ENCODE results near the gene SNX25.

SNX25 gene

DNA sequence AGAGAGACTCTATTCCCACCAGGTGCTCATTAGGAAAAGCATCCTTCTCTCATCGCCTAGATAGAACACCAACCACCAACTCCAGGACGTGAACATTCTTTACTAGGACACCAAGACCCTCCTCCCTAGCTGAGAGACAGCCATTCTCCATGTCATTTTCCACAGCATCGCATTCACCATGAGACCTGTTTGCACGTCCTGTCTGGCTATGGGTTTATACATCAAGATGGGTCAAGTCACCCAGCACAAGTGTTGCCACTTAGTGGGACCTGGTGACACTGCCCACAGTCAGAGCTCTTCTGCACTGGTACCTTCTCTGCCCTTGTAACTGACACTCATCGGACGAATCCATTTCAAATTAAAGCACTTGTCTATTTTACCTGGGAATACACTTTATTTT, 168.9 kb downstream of the SNX25 start:
- no peak for DNase-seq (ENCODE audit: low read depth in 2 of 2)

DNA sequence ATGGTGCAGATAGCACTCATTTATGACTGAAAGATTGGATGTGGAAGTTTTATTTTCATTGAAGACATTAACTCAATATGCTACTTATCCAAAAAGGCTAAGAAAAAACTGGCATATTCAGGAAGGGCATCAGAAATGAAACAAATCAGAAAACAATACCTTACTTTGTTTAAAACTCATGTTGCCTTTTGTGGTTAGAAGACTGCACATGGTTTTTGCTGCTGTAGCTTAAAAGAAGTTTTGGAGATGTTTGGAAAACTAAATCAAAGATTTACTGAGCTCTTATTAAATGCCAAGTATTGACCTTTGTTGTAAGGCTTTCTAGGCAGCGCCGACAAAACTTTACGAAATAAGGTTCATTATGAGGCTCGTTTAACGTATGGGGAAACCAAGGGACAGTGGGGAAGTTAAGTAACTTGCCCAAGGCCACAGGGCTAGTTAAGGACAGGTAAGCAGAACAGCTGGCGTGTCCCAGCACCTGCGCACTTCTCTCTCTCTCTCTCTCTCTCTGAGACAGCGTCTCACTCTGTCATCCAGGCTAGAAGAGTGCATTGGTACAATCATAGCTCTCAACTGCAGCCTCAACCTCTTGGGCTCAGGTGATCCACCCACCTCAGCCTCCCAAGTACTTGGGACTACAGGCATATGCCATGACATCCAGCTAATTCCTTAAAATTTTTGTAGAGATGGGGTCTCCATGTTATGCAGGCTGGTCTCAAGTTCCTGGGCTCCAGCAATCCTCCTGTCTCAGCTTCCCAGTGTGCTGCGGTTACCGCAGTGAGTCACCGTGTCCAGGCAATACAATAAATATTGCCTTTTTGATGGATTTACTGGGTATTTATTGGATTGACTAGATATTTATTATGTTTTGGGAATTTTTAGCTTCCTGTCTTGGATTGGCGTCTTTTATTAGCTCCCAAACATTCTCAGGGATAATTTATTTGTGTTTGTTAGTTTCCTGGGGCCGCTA, 170.2 kb downstream of the SNX25 start:
- DNase-seq (ENCODE audit: low read depth in 2 of 2) = no peak

DNA sequence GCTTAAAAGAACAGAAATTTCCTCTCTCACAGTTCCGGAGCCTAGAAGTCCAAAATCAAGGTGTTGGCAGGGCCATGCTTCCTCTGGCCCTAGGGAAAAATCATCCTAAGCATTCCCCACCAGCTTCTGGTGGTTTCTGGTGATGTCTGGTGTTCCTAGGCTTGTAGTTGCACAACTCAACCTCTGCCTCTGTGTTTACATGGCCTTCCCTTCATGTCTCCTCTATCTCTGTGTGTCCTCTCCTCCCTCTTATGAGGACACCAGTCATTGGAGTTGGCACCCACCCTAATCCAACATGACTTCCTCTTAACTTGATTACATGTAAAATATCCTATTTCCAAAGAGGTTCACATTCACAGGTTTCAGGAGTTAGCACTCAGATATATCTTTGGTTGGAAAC, 170.9 kb downstream of the SNX25 start:
- DNase-seq (ENCODE audit: low read depth in 2 of 2) = no peak

DNA sequence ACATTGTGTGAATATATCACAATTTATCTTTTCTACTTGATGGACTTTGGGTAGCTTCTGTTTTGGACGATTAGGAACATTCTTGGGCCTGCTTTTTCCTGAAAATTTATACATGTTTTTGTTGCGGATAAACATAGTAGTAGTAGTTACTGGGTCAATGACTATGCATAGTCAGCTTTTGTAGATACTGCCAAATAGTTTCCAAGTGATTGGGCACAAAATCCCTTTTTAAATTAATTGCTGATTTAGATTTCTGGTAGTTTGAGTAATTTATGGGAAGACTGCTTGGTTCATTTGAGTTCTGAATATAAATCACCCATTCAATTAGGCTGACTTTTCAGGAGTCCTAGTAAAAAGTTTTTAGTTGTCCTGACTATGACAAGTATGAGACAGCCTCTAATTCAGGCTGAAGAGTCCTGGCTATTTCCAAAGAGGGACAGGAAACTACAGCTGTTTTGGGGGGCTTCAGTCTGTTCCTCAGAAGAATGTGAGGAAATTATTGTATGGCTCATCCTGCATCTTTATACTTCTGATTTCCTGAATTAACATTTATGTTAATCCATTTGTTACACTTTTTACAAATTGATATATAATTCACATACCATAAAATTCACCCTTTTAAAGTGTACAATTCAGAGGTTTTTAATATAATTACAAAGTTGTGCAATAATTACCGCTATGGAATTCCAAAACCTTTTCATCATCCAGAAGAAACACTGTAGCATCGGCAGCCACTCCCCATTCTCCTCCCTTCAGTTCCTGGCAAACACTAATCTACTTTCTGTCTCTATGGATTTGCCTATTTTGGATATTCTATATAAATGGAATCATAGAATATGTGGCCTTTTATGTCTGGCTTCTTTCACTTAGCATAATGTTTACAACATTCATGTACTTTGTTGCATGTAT, 172.1 kb downstream of the SNX25 start:
- DNase-seq (ENCODE audit: low read depth in 2 of 2) = no peak

DNA sequence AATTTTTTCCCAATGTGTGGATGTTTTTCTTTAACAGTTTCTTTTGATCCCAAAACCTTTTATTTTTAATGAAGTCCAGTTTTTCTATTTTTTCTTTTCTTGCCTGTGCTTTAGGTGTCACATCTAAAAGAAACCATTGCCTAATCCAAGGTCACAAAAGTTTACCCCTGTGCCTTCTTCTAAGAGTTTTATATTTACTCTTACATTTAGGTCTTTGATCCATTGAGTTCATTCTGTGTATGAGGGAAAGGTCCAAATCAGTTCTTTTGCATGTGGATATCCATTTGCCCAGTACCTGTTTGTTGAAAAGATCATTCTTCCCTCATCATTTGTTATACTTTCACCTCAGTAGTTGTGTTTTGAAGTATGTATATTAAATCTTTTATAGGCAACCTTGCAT, 173.4 kb downstream of the SNX25 start:
- no peak for DNase-seq (ENCODE audit: low read depth in 2 of 2)

DNA sequence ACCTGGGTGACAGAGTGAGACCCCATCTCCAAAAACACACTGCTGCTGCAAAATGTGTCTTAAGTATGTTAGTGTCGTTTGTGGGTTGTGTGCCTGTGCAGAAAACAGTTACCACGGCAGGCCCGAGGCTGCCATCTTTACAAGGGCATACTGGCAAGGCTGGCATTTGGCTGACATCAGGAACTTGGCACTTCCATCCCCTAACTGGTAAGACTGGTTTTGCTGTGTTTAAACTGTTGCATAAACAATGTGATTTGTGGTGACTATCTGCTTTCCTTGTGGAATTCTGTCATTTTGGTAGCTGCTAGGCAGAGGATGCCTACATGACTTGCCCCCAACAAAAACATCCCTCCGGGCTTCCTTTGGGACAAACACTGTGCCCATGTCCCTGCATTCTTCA, 174.1 kb downstream of the SNX25 start:
- no peak for DNase-seq (ENCODE audit: low read depth in 2 of 2)

DNA sequence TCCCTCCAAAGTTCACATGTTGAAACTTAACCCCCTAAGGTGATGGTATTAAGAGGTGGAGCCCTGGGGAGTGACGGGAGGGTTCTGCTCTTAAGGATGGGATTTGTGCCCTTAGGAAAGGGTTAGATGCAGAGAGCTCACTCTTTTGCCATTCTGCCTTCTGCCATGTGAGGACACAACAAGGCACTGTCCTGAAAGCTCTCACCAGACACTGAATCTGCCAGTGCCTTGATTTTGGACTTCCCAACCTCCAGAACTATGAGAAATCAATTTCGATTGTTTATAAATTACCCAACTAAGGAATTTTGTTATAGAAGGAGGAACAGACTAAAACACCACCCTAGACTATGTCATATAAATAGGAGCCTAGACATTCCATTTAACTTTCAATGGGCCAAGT, 174.7 kb downstream of the SNX25 start:
- DNase-seq (ENCODE audit: low read depth in 2 of 2) = no peak

DNA sequence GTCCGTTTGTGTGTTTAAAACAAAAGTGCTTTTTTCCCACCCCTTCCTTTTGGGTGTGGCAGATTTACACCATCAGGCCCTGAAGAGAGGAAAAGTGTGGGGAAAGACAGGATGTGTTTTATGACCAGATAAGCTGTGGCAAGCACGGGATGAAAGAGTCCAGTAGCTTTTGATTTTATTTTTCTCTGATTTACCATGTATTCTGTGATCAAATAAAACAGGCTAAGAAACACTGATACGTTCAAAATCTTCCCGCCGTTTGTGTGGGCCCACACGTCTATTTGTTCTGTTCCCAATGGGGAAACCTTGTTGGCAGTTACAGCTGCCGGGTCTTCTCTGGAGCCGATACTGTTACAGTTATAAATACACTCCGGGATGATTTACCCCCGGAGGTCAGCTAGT, 175.5 kb downstream of the SNX25 start:
- DNase-seq (ENCODE audit: low read depth in 2 of 2) = no peak

DNA sequence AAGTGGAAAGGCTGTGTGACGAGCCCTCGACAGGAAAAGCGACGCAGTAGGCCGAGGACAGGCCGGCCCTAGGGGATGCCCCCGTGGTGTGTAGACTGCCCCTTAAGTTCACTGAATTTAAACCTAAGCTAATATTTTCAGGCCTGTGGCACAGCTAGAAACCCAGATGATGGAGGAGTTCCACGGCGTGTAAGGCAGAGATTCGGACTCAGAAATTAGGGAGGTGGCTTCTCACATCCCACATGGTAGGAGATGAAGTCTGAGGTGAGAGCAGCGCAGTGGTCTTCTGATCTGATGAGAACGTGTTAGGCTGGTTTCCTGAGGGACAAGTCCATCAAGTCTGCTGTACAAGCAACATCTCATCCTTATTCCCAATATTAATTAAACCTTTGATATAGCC, 178.6 kb downstream of the SNX25 start:
- DNase-seq (ENCODE audit: low read depth in 2 of 2) = no peak

DNA sequence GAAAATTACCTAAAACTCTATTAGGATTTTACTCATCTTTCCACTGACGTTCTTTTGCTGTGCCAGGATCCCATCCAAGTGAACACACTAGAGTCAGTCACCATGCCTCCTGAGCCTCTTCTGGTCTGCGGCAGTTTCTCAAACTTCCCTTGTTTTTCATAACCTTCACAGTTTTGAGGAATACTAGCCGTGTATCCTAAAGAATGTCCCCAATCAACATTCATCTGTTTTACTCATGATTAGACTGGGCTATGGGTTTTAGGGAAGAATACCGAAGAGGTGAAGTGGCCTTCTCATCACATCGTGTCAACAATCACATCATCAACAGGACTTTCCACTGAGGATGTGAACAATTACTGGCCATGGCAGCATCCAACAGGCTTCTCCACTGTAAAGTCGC, 181.5 kb downstream of the SNX25 start:
- no peak for DNase-seq (ENCODE audit: low read depth in 2 of 2)

DNA sequence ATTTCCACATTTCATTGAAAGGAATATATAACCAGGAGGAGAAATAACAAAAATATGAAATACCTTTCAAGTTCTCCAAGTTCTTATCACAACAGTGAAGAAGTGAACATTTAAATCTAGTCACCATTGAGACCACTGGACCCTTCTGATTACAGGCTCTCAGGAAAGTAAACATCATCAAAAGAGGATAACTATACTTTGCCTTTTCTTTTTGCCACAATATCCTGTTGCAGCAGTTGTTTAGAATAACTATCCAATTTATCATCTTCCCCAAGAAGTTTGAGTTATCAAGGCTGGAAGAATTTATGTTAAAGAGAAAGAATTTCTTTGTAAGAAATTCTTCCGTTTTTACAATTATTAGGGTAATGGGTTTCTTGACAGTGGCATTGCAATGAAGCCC, 182.8 kb downstream of the SNX25 start:
- DNase-seq (ENCODE audit: low read depth in 2 of 2) = no peak

DNA sequence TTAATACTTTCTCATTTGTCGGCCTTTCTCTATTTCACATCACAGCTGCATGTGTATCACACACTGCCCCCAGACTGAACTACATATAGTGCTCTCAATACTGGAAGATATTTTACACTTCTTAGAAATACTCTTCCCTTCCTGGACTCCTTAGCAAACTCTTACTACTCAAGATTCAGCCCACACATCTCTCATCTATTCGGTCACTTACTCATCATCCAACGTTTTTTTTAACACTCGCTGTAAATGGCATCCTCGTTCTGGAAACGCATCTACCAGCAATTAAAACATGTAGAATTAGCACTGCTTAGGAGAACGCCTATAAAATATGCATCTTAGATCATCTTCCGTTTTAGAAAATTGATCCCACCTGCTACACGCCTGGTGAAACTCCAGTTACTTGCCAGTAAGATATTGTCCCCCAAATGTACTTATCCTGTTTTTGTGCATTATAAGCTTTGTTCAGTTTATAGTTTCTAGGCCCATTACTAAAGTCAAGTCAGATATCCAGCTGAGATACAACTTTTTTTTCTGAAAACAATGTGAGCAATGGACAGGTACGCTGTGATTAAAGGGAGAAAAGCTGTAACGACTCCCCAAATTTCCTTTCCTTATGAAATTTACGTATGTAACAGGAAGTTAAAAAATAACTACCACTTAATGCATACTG, 185.3 kb downstream of the SNX25 start:
- DNase-seq (ENCODE audit: low read depth in 2 of 2) = no peak

DNA sequence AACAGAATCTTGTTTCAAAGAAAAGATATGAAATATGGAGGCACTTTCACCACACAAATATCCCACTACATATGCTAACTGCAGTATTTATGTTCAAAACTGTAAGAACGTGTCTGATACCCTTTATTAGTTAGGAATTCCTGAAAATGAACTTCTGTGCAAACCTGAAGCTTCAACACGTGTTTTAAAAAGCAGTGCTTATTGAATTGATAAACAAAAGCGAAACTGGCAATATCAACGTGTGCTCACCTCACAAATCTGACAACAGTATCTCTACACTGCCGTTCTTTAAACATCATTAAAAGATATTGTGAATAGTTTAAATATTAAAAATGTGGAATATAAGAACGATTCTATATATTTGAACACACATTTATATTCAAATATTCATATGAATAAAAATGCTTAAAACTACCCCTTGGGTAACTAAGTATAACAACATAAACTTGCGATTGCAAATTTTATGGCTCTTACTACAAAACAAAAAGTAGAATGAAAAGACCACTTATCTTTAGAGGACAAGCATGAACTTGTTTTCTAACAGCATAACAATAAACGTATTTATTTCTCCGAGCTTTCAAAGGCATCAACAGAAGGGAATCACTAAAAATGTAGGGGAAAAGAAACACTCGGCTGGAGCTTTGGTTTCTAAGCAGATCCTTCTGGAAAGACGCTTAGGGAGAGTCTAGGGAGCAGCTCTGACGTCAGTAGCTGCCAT, 186.0 kb downstream of the SNX25 start, which contains the start of gene LRP2BP:
Gene LRP2BP (minus strand): TSS at position 687 of the 718 bp plus-strand sequence. CDS start 17,738 bp downstream, outside the sequence.
- no peak for DNase-seq (ENCODE audit: low read depth in 2 of 2)

DNA sequence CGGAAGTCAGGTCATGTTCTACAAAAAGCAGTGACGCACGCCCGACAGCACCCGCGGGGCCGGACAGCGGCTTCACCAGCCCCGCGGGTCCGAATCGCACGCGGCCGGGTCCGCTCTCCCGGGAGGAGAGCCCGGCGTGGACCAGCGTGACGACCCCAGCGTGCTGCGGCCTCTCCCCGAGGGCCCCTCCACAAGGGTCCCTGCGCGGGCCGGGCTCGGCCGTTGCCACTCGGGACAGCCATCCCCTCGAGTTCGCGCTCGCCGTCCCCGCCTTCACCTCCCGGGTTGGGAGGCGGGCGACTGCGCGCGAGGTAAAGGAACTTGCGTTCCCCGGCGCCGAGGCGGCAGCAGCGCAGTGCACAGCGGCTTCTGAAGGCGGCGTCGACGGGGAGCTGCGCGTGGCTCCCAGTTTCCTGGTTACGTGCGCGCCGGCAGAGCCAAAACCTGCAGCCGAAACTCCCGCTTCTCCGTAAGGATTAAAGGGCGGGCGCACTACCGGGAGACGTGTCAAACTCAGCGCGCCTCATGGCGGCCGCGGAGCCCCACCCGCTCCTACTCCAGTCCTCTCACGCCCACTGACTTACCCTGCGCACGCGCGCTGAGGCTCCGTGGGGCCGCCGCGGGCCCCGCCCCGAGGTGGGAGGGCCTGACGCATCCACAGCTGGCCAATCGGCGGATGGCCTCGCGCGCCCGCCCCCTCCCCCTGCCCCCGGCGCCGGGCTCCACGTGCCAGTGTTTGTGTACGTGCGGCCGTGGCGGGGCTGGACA, 186.7 kb downstream of the SNX25 start:
- peak; percentile 92 to 95 for DNase-seq (ENCODE audit: low read depth in 2 of 2)

DNA sequence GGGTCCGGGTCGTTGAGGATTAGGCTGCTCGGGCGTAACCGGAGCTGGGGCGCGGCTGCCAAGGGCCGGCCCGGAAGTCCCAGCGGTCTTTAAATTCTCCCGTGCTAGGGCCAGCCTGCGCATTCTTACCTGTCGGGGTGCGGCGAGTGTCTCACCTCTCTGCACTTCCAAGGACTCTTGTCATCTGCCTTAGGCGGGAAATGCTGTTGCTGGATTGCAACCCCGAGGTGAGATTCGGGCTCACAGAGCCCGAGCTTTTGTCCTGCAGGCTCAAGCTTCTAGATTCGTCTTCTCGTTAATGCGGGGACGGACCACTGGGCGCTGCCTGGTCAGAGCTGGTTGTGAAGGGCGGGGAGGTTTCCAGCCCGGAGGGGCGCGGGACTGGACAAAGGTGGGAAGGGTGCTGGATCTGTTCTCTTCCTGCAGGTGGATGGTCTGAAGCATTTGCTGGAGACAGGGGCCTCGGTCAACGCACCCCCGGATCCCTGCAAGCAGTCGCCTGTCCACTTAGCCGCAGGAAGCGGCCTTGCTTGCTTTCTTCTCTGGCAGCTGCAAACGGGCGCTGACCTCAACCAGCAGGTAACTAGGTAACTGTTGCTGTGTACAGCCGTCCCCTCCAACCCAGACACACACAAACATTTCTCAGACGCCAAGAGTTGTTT, 187.5 kb downstream of the SNX25 start, which contains the start of gene ANKRD37:
Gene ANKRD37 (plus strand): TSS at position 118 of the 662 bp plus-strand sequence. CDS start 83 bp downstream, at position 201.
- no peak for DNase-seq (ENCODE audit: low read depth in 2 of 2)

DNA sequence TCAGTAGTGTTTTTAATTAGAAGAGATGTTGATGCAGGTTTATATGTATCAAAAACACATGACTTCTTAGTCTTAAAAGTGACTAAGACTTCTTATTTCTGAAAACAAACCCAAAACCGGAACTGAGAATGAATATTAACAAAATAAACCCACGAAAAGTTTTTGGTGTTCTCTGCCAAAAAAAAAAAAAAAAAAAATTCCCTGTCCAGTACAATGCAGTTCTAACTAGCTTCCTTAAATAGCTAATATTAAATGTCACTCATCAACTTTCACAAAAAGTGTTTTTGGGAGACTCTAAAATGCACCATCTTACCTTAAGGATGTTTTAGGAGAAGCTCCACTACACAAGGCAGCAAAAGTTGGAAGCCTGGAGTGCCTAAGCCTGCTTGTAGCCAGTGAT, 189.2 kb downstream of the SNX25 start:
- DNase-seq (ENCODE audit: low read depth in 2 of 2) = no peak

DNA sequence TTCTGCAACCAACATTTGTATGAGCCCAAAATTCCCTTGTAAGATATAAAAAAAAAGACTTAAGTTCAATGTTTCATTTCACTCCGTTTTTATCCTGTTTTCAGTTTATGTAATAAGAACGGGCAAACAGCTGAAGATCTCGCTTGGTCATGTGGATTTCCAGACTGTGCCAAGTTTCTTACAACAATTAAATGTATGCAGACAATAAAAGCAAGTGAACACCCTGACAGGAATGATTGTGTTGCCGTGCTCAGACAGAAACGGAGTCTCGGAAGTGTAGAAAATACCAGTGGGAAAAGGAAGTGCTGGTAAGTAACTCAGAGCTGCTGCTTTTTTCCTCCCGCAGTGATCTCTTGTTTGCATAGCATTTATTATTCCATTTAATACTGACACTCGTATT, 190.1 kb downstream of the SNX25 start:
- no peak for DNase-seq (ENCODE audit: low read depth in 2 of 2)

DNA sequence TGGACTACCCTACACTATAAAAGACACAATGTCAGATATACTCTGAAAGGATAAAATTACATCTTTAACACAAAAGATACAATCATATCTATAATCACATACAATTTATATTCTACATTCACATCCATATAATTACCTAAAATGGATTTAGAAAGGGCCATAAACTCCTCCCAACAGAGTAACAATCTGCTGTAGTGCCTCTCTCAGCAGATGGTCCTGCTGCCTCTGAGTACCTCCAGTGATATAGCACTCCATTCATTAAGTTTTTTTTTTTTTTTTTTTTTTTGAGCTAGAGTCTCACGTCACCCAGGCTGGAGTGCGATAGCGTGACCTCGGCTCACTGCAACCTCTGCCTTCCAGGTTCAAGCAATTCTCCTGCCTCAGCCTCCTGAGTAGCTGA, 194.6 kb downstream of the SNX25 start:
- DNase-seq (ENCODE audit: low read depth in 2 of 2) = no peak

DNA sequence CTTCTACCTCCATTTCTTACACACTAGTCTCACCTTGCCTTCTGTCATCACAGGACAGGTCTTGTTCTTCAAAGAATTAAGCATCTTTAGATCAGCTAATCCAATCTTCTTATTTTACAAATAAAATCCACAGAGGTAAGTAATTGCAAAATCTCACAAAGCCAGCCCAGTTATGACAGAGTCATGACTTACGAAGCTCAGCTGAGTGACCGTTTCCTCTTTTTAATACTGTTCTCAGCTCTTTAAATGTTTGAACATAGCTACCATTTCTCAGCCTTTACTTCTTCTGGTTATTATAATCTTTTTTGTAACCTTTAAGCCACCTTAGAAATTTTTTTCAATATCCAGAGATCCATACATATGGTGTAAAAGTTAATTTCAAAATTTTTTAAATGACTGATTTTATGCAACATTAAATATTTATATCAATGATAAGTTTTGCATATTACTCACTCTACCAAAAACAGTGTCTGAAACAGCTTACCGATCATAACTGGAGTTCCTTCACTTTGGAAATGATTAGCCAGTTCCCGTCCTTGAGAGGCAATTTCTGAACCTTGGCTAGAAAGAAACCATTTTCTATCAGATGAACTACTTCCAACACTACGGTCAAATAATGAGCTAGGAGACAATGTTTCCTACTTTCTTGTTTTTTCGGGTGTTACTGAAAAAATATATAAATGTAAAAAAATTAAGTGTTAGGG, 196.1 kb downstream of the SNX25 start:
- DNase-seq (ENCODE audit: low read depth in 2 of 2) = no peak
